NCI-H226 (cell line): ENCODE results near the gene JARID2.

Source experiments
- DNase-seq: peaks from one replicate; pipeline ENCODE4 v3.0.0-alpha.2; 2015

Gene JARID2

GRCh38 chr6:15477746-15478145 lies 231.9 kb downstream of the JARID2 start:
- no peak for DNase-seq

- no peak for DNase-seq
Measured at GRCh38 chr6:15479761-15480160, 233.9 kb downstream of the JARID2 start.

DNA sequence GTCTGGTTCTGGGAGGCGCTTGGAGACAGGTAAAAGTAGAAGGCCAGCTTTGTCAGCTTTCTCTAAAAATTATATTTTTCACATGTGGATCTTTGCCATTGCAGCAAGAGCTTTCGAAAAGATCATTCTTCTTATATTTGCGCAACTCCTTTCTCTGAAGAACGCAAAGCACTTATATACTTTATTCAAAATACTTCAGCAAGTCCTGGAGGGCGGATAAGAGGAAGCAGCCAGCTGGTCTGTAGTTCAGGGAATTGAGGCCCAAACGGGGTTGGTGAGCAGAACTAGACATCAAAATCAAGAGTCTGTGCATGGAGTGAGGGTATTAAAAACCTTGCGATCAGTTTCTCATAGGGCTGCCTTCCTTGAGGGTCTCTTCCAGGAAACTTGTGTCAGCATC lies 234.7 kb downstream of the JARID2 start:
- no peak for DNase-seq

DNA sequence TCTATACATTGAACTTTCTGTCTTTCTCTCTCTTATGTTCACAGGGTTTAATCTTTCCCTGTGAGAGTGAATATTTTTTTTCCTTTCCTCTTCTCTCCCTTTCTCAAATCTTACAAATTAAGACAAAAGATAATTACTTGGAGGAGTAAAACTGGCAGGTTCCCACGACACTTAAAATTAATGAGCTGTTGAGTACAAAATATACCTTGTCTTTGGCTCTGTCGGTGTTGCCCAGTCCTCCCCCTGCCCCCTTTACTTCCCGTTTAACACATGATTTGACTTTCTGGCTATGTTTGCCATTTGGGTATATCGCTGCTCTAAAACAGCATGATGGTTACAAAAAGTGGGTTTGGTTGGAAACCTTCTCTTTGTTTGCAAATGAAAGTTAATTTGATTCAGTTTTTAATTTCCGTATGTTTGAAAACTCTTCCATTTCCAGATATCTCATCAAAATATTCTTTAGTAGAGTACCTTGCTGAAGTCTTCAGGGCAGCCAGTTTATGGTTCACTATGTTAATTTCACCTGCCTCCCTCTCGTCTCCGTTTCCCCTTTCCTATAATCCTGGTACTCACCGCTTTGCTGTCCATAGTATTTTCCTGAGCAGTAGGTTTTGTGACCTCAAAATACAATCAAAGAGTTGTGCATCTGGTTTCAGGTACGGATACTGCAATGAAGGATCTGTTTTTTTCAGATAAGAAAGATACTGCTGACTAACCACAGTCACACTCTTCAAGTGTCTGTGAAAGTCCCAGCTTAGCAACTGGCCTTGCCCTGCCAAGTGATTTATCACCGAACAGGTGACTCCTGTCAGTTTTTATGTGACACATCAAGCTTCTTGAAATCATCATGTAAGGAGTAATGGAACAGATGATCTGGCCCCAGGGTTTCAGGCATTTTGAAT lies 235.8 kb downstream of the JARID2 start:
- no peak for DNase-seq

GRCh38 chr6:15483060-15483459 lies 237.2 kb downstream of the JARID2 start:
- DNase-seq: no peak

GRCh38 chr6:15484140-15484539 lies 238.3 kb downstream of the JARID2 start:
- no peak for DNase-seq

DNA sequence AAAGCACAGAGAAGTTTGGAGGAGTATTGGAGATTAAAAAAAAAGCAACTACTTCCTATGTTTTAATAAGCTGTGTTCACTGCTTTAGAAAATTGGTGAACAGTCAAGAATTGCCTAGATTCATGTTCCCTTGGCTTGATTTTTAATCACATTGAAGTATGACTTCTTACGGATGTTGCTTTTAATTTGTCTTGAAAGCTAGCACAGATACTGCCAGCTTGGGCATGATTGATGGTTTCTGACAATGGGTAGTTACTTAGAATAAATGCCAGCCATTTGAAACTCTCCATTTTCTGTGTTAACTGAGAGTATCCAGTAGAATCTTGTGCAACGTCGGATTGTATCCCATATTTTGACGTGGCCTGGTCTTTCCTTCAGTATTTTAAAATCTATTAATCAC lies 239.0 kb downstream of the JARID2 start:
- no peak for DNase-seq

- no peak for DNase-seq
Measured at GRCh38 chr6:15485936-15486335, 240.1 kb downstream of the JARID2 start.

- DNase-seq: no peak
Measured at GRCh38 chr6:15487262-15487661, 241.4 kb downstream of the JARID2 start.

- DNase-seq: no peak
Measured at GRCh38 chr6:15489261-15489962, 243.5 kb downstream of the JARID2 start.

- DNase-seq: no peak
Measured at GRCh38 chr6:15490242-15491100, 244.6 kb downstream of the JARID2 start.

DNA sequence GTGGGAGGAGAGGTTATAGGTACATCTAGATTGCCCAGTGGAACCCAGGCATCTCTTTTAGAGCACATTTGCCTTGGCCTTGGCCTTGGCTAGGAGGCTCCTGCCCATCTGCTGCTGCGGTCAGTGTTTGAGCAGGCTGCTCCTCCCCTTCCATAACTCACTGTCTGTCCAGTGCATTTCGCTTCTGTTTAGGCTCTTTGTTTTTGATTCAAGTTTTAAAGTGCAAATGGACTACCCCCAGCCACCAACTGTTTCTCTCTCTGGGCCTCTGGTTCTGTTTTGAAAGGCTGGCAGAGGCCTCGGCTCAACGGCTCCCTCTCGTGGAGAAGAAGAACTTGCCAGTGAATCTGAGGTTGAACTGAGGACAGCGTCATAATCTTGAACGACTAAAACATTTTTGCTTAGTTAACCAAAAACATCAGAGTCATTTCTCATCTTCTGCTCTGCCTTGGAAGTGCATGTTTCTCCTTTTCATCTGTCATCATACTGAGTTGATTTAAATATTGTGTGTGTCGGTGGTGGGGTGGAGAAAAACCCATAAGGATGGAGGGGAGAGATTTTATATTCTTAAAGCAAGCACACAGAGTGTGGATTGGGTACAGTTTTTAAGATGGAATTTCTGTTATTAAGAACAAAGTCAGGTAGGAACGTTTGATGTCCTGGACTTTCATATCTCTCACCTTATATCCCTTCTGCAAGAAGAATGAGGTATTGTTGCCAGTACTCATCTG lies 245.6 kb downstream of the JARID2 start:
- DNase-seq: no peak

DNA sequence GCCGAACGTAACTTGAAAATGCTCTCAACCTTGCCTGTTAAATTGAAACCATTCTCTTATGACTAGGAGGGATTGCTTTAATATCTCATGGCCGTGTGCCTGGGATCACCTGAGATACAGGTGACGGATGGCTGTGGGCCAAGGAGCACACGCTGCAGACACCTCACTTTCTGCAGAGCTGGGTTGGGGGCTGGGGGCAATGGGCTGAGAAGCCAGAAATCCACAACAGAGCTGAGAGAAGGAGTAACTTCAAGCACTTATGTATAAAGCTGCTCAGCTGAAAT lies 246.1 kb downstream of the JARID2 start:
- no peak for DNase-seq

- no peak for DNase-seq
Measured at GRCh38 chr6:15493437-15494168, 247.7 kb downstream of the JARID2 start.

- no peak for DNase-seq
Measured at GRCh38 chr6:15495375-15495901, 249.6 kb downstream of the JARID2 start.

GRCh38 chr6:15496345-15497131 lies 250.7 kb downstream of the JARID2 start:
- no peak for DNase-seq

GRCh38 chr6:15498640-15499039 lies 252.8 kb downstream of the JARID2 start:
- no peak for DNase-seq

DNA sequence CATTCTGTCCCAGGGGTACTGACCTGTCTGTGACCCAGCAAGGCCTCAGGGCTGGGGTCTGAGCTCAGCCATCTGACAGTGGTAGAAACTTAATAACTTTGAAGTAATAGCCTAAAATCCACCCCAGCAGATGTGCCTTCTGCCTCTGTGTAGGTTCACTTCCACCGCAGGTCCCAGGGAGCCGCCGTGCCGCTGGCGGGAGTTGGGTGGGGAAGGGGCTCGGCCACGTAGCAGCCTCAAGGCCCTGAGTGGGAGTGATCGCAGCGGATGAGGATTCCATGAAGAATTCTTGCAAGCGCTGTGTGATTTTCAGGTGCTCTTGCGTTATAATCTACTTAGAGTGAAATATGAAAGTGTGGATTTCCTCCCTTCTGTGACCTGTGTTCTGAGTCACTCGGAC lies 253.3 kb downstream of the JARID2 start:
- DNase-seq: no peak

GRCh38 chr6:15499591-15499990 lies 253.7 kb downstream of the JARID2 start:
- DNase-seq: no peak

DNA sequence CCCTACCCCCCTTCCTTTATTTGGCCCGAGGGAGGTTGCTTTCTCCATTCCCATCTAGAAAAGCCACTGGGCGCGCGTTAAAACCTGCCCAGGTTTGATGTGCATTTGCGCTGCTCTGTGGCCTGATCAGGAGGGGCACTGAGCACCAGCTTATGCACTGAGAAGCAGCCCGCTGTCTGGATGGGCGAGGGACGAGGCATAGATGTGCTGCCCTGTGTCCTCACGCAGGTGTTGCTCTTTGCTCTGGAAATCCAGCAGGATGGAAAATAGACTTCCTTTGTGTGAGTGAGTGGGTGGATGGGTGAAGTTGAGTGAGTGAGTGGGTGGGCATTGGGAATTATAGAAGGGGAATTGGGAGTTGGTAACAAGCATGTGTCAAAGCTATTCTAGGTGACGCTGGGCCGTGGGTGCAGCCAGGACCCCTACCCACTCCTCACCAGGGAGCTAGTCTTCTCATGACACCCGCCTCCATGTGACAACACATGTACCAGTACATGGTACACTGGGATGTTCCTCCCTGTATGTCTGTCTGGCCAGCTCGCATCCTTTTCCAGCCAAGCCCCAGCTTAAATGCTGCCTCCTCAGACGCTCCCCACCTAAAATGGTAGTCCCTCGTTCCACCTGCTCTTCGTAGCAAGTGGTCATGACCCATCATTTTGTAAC lies 254.3 kb downstream of the JARID2 start:
- no peak for DNase-seq
